ENCODE results near the gene PRKN.

The PRKN gene

GRCh38 chr6:162237331-162237730 lies 490.2 kb downstream of the PRKN start:
- in situ Hi-C loops (cut with HindIII; ENCODE audit: low sequenced_read_pairs): no loop called here
- no peak overlapping the region for H3K4me3 ChIP-seq (ENCODE audit: low read depth, low read length)

DNA sequence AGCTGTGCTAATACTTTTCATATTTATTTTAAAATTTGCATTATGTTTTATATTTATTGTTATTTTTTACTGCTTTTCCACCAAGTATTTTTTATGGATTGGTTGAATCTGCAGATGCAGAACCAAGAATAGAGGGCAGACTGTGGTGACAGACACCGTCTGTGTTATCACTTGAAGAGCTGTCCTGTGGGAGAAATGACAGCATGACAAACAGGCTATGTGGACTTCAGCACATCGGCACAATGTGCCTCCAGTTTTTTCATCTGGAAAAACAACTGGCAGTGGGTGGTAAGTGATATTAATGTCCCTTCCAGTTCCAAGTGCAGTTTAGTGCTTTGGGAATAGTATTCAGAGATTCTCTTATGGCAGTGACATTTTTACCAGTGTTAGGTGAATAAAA lies 492.9 kb downstream of the PRKN start:
- H3K4me3 ChIP-seq (ENCODE audit: low read depth, low read length): no peak overlapping the region
- TF ChIP-seq CTCF (IDR thresholded peaks at IDR 0.05; ENCODE audit: low read depth, low read length): no peak
- in situ Hi-C loops (cut with HindIII; ENCODE audit: low sequenced_read_pairs): no loop called here
- DNase-seq (ENCODE audit: low read depth, low spot score): no peak

More at GRCh38 chr6:162237331-162237730, 490.2 kb downstream of the PRKN start:
- no peak for DNase-seq (ENCODE audit: low read depth, low spot score)
- no peak for TF ChIP-seq CTCF (IDR thresholded peaks at IDR 0.05; ENCODE audit: low read depth, low read length)

DNA sequence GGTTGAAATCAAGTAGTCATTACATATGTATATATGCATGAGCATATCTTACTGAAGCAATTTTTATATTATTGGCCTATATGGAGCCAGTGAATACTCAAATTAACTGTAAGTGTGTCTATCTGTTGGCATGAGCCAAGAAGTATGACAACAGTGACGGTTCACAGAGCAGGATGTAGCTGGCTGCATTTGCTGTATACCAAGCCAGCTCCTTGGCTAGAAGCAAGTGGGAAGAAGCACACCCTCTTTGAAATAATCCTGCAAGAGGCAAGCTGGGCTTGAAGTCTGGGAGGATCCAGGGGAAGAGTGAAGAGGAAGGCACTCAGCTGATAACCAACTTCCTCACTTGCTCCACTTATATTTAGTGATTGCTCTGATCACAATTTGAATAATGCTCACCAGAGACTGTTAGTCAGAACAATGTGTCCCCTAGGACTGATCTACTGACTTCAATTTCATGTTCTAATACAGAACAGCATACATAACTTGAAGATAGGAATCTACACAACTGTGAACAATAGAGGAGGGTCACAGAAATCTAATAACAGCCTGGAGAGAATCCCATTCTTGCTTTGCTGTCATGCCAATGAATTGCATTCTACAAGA lies 497.3 kb downstream of the PRKN start:
- H3K4me3 ChIP-seq (ENCODE audit: low read depth, low read length): no peak overlapping the region
- no peak for DNase-seq (ENCODE audit: low read depth, low spot score)
- no peak for TF ChIP-seq CTCF (IDR thresholded peaks at IDR 0.05; ENCODE audit: low read depth, low read length)
- in situ Hi-C loops (cut with HindIII; ENCODE audit: low sequenced_read_pairs): no loop called here

DNA sequence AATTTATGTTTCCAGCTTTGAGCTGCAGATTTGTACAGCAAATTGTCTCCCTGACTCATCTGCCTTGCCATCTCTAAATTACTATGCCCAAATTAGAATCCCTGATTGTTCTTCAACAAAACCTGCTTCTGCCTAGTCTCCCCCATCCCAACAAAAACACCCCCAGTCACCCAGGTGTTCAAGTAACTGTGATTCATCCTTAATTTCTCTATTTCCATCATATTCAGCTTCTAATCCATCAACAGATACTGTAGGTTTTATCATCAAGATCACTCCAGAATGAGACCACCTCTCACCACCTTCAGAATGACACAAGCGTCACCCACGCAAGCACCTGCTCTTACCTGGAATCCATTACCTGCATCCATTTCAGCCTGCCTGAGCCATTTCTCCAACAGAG lies 498.5 kb downstream of the PRKN start:
- DNase-seq (ENCODE audit: low read depth, low spot score): no peak
- in situ Hi-C loops (cut with HindIII; ENCODE audit: low sequenced_read_pairs): no loop called here
- TF ChIP-seq CTCF (IDR thresholded peaks at IDR 0.05; ENCODE audit: low read depth, low read length): no peak
- H3K4me3 ChIP-seq (ENCODE audit: low read depth, low read length): no peak overlapping the region

GRCh38 chr6:162226803-162227202 lies 500.8 kb downstream of the PRKN start:
- no peak overlapping the region for H3K4me3 ChIP-seq (ENCODE audit: low read depth, low read length)
- in situ Hi-C loops (cut with HindIII; ENCODE audit: low sequenced_read_pairs): no loop called here
- no peak for TF ChIP-seq CTCF (IDR thresholded peaks at IDR 0.05; ENCODE audit: low read depth, low read length)
- DNase-seq (ENCODE audit: low read depth, low spot score): no peak

GRCh38 chr6:162222521-162222920 lies 505.0 kb downstream of the PRKN start:
- in situ Hi-C loops (cut with HindIII; ENCODE audit: low sequenced_read_pairs): no loop called here
- DNase-seq (ENCODE audit: low read depth, low spot score): no peak
- H3K4me3 ChIP-seq (ENCODE audit: low read depth, low read length): no peak overlapping the region
- no peak for TF ChIP-seq CTCF (IDR thresholded peaks at IDR 0.05; ENCODE audit: low read depth, low read length)

GRCh38 chr6:162220876-162221275 lies 506.7 kb downstream of the PRKN start:
- no peak overlapping the region for H3K4me3 ChIP-seq (ENCODE audit: low read depth, low read length)
- TF ChIP-seq CTCF (IDR thresholded peaks at IDR 0.05; ENCODE audit: low read depth, low read length): no peak
- no peak for DNase-seq (ENCODE audit: low read depth, low spot score)
- in situ Hi-C loops (cut with HindIII; ENCODE audit: low sequenced_read_pairs): no loop called here

All from astrocyte of the spinal cord (primary cell).